ENCODE measurements around the gene DOCK4. TPM values are rescaled to one million over a fixed set of nuclear protein-coding genes. Genes with fewer than 3 reads are reported as not detected.
"Not testable (repeated sequence)": the region's sequence is repeated elsewhere in the genome, so short reads cannot be mapped to it uniquely, and the experiment has no call there.

DOCK4 gene
- total and polyA plus RNA-seq, 2 of the 8 experiments (the other 6 are each of a cell fraction or from before 2014, with no cell fraction given): 5.1 to 23.6 TPM

- H2BK15ac ChIP-seq (ENCODE audit: low read length); H2BK120ac ChIP-seq (replicated peaks; ENCODE audit: low read depth, low read length); H3K27ac ChIP-seq (ENCODE audit: low read depth, low read length); H3K4me3 ChIP-seq (ENCODE audit: extremely low read depth in 1 of 4, insufficient read depth in 2 of 4, low read depth in 3 of 4, low read length in 4 of 4); H4K5ac ChIP-seq (ENCODE audit: insufficient read length, low read depth, low read length); H3K23ac ChIP-seq (ENCODE audit: insufficient read length); FAIRE-seq; H4K8ac ChIP-seq (ENCODE audit: extremely low read depth, insufficient read depth, low read length); H3K27me3 ChIP-seq (replicated peaks in 1 of 4; ENCODE audit: control insufficient read depth in 3 of 4, extremely low read depth in 1 of 4, insufficient read depth in 3 of 4, low read length in 3 of 4); H2AFZ ChIP-seq (ENCODE audit: low read length); H3K23me2 ChIP-seq (ENCODE audit: low read depth, low read length); H3K9ac ChIP-seq (replicated peaks in 1 of 4; ENCODE audit: extremely low read depth in 1 of 4, low read depth in 3 of 4, low read length in 3 of 4); H3K79me1 ChIP-seq (ENCODE audit: low read depth, low read length); H3K14ac ChIP-seq (ENCODE audit: insufficient read length); H2BK12ac ChIP-seq (ENCODE audit: low read depth, low read length); H3K56ac ChIP-seq (replicated peaks; ENCODE audit: insufficient read length, low read depth, low read length); H2BK5ac ChIP-seq (ENCODE audit: low read depth, low read length); H3K4me2 ChIP-seq (ENCODE audit: insufficient read depth in 1 of 2, low read depth in 2 of 2, low read length in 2 of 2); H2BK20ac ChIP-seq (ENCODE audit: low read length); POLR2A ChIA-PET (ENCODE audit: partially characterized antibody); CTCF ChIA-PET (ENCODE audit: partially characterized antibody); DNase-seq (ENCODE audit: low read depth in 1 of 2, low spot score in 2 of 2); H3K36me3 ChIP-seq (ENCODE audit: control insufficient read depth in 2 of 4, insufficient read depth in 4 of 4, low read length in 3 of 4); H4K20me1 ChIP-seq (replicated peaks in 1 of 2; ENCODE audit: control insufficient read depth in 1 of 2, insufficient read depth in 2 of 2, low read length in 2 of 2); H3K9me3 ChIP-seq (ENCODE audit: insufficient read depth in 2 of 2, low read depth in 1 of 2, low read length in 1 of 2); H3K18ac ChIP-seq (ENCODE audit: extremely low read depth, low read length); H2AK5ac ChIP-seq (ENCODE audit: low read depth, low read length); H3K4ac ChIP-seq (replicated peaks; ENCODE audit: insufficient read length, low read depth, low read length); H4K91ac ChIP-seq (replicated peaks; ENCODE audit: insufficient read length, low read length): not testable (repeated sequence)
- peaks cover 0 to 31% of the 10 kb centered on the region in 2 experiments; a peak in 2 of 4 replicates for H3K79me2 ChIP-seq (ENCODE audit: control insufficient read depth in 1 of 2, insufficient read depth in 2 of 2, low read length in 2 of 2)
- peaks cover 0 to 12% (median 2%) of the 10 kb centered on the region in 4 experiments; a peak in 1 of 7 replicates for H3K4me1 ChIP-seq (replicated peaks in 1 of 4; ENCODE audit: control insufficient read depth in 3 of 4, insufficient read depth in 4 of 4, low read length in 3 of 4)
- WGBS, 2 experiments (ENCODE audit: extremely low coverage in 1 of 2, insufficient coverage in 1 of 2, insufficient read length in 1 of 2, insufficient replicate concordance in 2 of 2, low coverage in 1 of 2, low lambda C conversion rate in 2 of 2, missing lambda C conversion rate in 1 of 2): no CpG with 5 or more reads among the region's 13 CpGs
Measured at GRCh38 chr7:112128041-112128440, 78.2 kb downstream of the DOCK4 start.

Data from H1 (cell line).